Fibroblast of the conjunctiva (primary cell): ENCODE measurements around the gene LRRC7.

ENCODE experiments used
- DNase-seq: peaks from one replicate; pipeline ENCODE4 v3.0.0-alpha.2; 2010; ENCODE audit warnings: low read depth

LRRC7 gene

GRCh38 chr1:69589799-69590198 is 22.1 kb downstream of the LRRC7 start:
- DNase-seq: no peak

- no peak for DNase-seq
Measured at GRCh38 chr1:69592341-69592740, 24.6 kb downstream of the LRRC7 start.

DNA sequence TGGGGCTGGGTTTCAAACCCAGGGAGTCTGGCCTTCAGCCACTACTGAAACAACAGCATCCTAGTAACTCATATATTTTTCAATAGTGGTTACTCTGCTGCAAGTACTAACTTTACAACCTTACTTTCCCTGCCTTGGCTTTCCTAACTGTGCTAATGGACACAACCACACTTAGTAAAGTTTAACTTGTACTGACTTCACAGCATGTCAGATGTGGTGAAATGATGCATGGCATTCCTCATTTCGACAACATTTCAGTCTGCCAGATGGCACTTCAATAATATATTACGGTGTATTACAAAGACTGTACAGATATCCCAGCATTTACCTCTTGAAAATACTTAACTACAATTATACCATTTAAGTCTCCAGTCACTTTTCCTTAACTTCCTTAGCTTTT is 27.8 kb downstream of the LRRC7 start:
- DNase-seq: no peak

DNA sequence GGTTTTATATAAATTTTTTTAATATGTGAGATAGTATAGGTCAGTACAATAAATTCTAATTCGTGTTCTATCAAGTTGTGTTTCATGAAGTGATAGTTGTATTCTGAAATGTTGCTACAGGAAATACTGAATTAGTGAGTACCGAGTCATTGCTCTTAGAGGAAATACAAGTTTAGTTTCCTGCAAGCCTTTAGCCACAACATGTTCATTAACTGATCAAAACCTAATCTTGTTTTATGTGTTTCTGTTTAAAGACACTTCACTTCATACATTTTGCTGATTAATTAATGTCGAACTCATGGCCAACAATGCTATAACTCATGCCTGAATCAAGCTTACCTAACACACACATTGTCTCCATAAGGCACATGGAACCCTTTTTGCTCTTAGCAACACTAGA is 43.6 kb downstream of the LRRC7 start:
- DNase-seq: no peak

- DNase-seq: no peak
Measured at GRCh38 chr1:69613414-69613813, 45.7 kb downstream of the LRRC7 start.

DNA sequence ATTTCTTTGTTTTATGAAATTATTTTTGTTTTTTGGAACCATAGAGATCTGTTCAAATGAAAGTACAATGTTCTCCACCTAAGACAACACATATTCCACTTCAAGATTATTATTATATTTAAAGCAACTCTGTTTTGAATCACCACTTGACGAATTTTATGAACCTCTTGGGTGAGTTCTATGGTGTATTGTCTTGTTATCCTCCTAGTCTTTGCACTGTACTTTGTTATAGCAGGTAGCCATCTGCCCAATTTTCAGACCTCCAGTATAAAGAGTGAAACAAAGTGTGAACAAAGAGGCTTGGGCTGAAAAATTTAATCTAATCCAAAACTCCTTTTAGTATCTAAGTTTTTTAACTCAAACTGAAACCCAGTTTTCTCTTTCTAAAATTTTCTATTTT is 71.0 kb downstream of the LRRC7 start:
- DNase-seq: no peak

GRCh38 chr1:69639159-69639558 is 71.4 kb downstream of the LRRC7 start:
- no peak for DNase-seq

GRCh38 chr1:69643266-69643665 is 75.5 kb downstream of the LRRC7 start:
- DNase-seq: no peak

GRCh38 chr1:69645477-69645876 is 77.8 kb downstream of the LRRC7 start:
- DNase-seq: no peak

GRCh38 chr1:69648486-69648885 is 80.8 kb downstream of the LRRC7 start:
- DNase-seq: no peak

DNA sequence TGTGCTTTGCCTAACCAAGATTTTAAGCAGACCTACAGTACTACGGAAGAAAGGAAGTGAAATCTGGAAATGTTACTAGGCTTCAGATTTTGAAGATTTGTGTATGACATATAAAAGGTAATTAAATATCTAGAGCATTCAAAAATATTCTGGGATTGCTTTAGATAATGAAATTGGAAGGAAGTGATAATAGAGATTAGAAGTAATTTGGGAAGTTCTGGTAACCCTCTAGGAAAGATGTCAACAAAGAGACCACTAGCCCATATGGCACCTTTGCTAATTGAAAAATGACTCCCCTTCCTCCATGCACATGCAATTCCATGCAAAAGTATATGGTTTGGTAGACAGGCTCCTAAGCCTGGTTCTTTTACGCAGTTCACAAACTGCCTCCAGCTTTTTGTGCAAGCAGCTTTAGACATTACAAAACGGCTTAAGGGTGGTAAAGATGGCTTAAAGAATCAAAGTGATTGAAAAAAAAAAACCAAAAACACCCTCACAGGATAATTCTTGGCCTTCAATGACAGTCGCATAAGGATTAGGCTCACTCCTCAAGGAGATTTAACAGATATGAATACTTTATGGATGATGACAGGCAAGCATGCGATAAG is 81.8 kb downstream of the LRRC7 start:
- no peak for DNase-seq

DNA sequence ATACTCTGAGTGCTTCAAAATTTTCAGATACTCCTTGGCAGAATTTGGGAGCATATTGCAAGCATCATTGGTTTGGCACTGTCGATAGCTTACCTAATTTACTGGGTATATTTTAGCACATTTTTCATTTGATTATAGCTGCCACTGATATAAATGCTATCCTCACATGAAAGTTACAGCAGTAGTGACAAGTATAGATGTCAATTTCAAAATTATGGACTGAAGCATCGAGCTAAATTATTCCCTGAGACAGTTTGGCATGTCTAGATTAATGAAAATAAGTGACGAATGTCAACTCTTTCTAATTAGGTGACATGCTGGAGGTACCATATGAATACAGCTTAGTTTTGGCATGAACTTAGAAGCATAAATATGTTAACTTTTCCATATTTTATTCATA is 83.1 kb downstream of the LRRC7 start:
- DNase-seq: no peak

- DNase-seq: no peak
Measured at GRCh38 chr1:69651656-69652055, 83.9 kb downstream of the LRRC7 start.

GRCh38 chr1:69657971-69658370 is 90.2 kb downstream of the LRRC7 start:
- no peak for DNase-seq

DNA sequence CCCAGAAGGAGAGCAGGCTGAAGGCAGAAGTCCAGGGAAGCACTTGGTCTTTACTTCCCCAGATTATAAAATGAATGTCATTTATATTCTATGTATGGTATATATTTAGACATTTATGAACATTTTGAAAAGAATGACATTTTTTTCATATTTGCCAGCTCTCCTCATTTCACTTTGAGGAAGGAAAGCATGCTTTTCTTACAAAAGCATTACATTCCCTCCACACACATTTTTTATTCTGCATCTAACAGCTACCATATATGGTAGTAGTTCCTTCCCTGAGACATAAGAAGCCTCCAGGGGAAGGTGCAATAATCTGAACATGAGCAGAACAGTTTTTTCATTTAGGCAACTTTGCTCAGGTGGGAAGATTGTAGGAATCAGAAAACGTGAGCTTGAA is 94.0 kb downstream of the LRRC7 start:
- no peak for DNase-seq

DNA sequence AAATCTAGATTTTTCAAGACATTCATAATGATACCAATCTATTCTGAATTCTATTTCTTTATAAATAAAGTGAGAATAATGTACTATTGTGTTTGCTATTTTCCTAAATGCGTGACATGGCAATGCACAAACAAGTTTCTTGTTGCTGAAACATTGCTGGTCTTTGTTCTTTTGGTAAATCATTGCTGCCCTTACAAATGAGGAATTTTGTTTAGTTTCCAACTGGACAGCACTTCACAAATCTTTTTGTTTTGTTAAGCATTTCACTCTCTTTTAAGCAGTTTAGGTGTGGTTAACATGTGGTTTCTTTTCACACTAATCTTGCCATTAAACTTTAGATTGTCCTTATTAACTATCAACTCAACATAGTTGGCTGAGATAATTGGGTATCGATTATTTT is 94.6 kb downstream of the LRRC7 start:
- no peak for DNase-seq

DNA sequence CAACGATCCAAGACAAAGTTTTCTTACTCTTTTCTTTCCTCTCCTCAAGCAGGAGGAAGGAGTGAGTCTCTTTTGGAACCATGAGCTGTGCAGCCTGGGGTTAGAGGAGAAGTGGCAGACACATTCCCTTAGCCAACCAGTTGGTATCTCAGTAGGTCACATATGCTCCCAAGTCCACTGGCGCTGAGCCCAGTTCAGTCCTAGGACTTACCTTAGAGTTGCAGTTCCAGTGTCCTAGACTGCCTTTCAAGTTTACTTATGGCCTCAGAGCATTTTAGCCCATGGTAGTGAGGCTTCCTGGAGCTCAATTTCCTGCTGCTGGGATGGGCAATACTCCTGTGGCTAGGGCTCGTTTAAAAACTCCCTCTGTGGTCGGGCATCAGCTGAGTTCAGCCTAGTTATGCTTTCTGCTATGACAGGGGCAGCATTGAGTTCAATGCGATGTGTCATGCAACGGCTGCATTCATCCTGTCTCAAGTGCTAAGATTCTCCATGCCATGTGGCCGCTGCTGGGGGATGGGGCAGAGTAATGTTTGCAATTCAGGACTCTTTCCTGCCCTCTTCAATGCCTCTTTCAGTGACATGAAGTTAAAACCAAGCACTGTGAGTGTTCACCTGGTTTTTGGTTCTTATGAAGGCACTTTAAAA is 103.8 kb downstream of the LRRC7 start:
- no peak for DNase-seq

- DNase-seq: no peak
Measured at GRCh38 chr1:69673321-69673720, 105.6 kb downstream of the LRRC7 start.

- no peak for DNase-seq
Measured at GRCh38 chr1:69679965-69680364, 112.2 kb downstream of the LRRC7 start.

DNA sequence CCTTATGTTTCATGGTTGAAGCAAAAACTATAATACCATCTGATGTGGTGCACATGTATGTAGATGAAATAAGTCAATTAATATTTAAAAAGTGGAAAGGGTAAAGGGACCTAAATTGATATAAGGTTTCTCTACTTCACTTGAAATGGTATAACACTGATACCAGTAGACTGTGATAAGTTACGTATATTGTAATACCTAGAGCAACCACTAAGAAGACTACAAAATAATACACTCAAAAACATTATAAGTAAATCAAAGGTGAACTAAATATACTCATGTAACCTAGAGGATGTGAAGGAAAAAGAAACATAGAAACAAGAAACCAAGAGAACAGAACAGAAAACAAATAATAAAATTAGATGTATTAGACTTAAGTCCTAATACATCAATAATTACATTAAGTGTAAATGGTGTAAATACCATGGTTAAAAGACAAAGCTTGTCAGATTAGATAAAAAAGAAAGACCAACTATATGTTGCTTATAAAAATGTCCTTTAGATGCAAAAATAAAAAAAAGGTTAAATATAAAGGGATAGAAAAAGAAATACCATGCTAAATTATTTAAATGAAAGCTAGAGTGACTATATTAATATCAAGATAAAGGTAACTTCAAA is 118.8 kb downstream of the LRRC7 start:
- no peak for DNase-seq

DNA sequence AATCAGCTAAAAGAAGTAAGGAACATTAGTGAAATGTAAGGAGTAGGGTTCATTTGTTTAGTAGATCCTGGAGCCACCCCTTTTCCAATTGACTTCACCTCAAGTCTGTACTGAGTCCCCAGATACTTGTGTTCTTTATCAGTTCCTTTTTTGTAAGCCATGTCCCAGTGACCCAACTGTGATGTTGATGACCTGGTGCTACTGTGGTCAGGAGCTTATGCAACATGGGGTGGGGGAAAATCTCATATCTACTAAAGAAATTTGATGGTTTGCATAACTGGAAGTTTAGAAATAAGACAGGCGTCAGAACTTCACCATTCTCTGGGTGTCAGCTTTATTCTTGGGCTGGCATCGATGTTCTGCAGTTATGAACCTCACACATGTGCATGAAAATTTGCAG is 120.5 kb downstream of the LRRC7 start:
- DNase-seq: no peak

DNA sequence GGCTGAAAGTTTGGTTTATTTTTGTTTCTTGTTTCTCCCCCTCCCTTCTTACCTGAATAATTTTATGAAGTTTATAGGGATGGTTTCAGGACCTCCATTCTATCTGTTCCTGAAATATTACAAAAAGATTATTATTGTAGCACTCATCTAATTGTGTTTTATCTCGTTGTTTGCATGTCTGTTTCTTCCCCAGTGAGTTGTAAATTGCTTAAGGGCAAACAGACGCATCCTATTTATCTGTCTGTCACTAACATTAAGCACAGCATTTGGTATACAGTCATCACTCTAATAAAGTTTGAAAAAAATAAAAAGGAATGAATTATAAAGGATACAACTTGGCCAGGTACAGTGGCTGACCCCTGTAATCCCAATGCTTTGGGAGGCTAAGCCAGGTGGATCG is 123.5 kb downstream of the LRRC7 start:
- no peak for DNase-seq

DNA sequence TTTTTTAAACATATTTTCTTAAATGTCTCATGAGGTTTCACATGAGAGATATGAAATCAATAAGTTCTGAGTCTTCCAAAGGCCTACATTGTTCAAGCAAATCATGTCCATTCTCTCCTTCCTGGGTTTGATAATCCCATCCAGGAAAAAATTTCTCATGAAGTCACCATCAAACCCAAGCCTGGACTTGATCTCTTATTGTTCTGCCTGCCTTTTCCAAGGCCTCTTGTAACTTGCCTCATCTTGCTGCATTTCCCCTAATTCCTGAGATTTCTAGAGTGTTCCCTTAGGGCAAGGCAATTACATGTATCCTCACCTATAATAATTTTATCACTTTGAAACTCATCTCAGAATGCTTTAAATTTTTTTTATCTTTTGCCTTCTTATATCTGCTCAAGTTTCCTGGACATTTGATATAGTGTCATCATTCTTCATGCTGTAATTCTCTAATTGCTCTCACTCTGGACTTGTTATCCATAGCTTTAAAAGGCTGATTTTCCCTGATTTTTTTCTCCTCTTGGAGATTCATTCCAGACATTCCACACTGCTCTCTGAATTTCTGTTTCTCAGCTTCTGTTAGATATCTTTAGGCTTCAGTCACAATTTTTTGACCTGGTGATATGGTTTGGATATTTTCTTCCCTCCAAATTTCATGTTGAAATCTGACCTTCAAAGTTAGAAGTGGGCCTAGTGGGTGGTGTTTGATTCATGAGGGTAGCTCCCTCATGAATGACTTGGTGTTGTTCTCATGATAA is 126.4 kb downstream of the LRRC7 start:
- DNase-seq: no peak
